ENCODE measurements around the gene CDHR4. TPM values are rescaled to one million over a fixed set of nuclear protein-coding genes. Genes with fewer than 3 reads are reported as not detected.

The CDHR4 gene
- total RNA-seq, 1 experiment from 2014 or later, result not detected

- H3K79me2 ChIP-seq (ENCODE audit: insufficient read depth, low read length), result no peaks in the 10 kb centered on the region
- H4K20me1 ChIP-seq (ENCODE audit: control insufficient read depth, insufficient read depth, insufficient read length), result no peaks in the 10 kb centered on the region
- no peak overlapping the region for H2BK12ac ChIP-seq (ENCODE audit: insufficient read length, low read depth, low read length)
- WGBS (ENCODE audit: extremely low coverage, insufficient read length, low lambda C conversion rate), result no CpG with 5 or more reads among the region's 1 CpG
- H3K27ac ChIP-seq (ENCODE audit: insufficient read length, low read depth, low read length), result no peak overlapping the region
- H3K9me3 ChIP-seq (ENCODE audit: control insufficient read depth, low read depth, low read length), result no peaks in the 10 kb centered on the region
- DNase-seq, result no peak
- Mint-ChIP-seq H3K36me3 (ENCODE audit: insufficient read depth in 1 of 3, low read depth in 3 of 3) (no peaks in the 10 kb centered on the region), H3K9me3 (no peaks in the 10 kb centered on the region), H3K4me3 (no peak overlapping the region), H3K4me1 (peaks cover 8 to 11% of the 10 kb centered on the region in 2 experiments), H3K27ac (no peak overlapping the region), H3K27me3 (ENCODE audit: low read depth) (peaks cover 40% of the 10 kb centered on the region)
- H3K4ac ChIP-seq (ENCODE audit: low read depth, low read length), result no peak overlapping the region
- H3T11ph ChIP-seq (ENCODE audit: low read length), result no peak overlapping the region
- no peak overlapping the region for H4K91ac ChIP-seq (ENCODE audit: insufficient read length, low read depth, low read length)
- no peak overlapping the region for H3K56ac ChIP-seq (ENCODE audit: insufficient read length, low read depth, low read length)
- no peaks in the 10 kb centered on the region for H3K79me1 ChIP-seq (ENCODE audit: insufficient read depth, low read depth, low read length, poor library complexity, severe bottlenecking)
- TF ChIP-seq, protein P1, sequence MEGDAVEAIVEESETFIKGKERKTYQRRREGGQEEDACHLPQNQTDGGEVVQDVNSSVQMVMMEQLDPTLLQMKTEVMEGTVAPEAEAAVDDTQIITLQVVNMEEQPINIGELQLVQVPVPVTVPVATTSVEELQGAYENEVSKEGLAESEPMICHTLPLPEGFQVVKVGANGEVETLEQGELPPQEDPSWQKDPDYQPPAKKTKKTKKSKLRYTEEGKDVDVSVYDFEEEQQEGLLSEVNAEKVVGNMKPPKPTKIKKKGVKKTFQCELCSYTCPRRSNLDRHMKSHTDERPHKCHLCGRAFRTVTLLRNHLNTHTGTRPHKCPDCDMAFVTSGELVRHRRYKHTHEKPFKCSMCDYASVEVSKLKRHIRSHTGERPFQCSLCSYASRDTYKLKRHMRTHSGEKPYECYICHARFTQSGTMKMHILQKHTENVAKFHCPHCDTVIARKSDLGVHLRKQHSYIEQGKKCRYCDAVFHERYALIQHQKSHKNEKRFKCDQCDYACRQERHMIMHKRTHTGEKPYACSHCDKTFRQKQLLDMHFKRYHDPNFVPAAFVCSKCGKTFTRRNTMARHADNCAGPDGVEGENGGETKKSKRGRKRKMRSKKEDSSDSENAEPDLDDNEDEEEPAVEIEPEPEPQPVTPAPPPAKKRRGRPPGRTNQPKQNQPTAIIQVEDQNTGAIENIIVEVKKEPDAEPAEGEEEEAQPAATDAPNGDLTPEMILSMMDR (conservative IDR thresholded peaks at IDR 0.05), result no peak
- H3K23ac ChIP-seq (ENCODE audit: insufficient read length, low read depth, low read length), result no peak overlapping the region
- H2AK5ac ChIP-seq (ENCODE audit: insufficient read length, low read length), result no peak overlapping the region
- H3K9ac ChIP-seq (ENCODE audit: extremely low read depth, insufficient read length, low read length), result no peak overlapping the region
- no peak overlapping the region for H3K14ac ChIP-seq (ENCODE audit: insufficient read depth, low read length)
- H2BK120ac ChIP-seq (ENCODE audit: low read depth, low read length, poor library complexity, severe bottlenecking), result no peak overlapping the region
- H3K4me1 ChIP-seq (ENCODE audit: insufficient read depth, low read length), result no peaks in the 10 kb centered on the region; the same call in 1 of the 2 replicates
- H2BK15ac ChIP-seq (ENCODE audit: low read depth, low read length), result no peak overlapping the region
- no peak overlapping the region for H3K18ac ChIP-seq (ENCODE audit: insufficient read length, low read depth, low read length)
- no peak overlapping the region for H3K4me2 ChIP-seq (ENCODE audit: insufficient read depth, insufficient read length, low read length)
- no peak overlapping the region for H2BK20ac ChIP-seq (ENCODE audit: low read depth, low read length, poor library complexity, severe bottlenecking)
- H2AFZ ChIP-seq (ENCODE audit: low read length), result no peak overlapping the region
- no peak overlapping the region for H4K5ac ChIP-seq (ENCODE audit: insufficient read length, low read depth, low read length)
- no peaks in the 10 kb centered on the region; the same call in 1 of the 2 replicates for H3K27me3 ChIP-seq (ENCODE audit: insufficient read depth, low read length)
- H2BK5ac ChIP-seq (ENCODE audit: insufficient read length, low read length), result no peak overlapping the region
- no peak overlapping the region for H4K8ac ChIP-seq (replicated peaks; ENCODE audit: insufficient read length, low read depth, low read length)
- peaks cover 14% of the 10 kb centered on the region for H3K23me2 ChIP-seq (ENCODE audit: insufficient read length, low read depth, low read length, poor library complexity, severe bottlenecking)
These were observed 568 bp downstream of the CDHR4 start for GRCh38 chr3:49799105-49799504.

Measured in H9 (cell line).